ENCODE results near the gene MTUS2. TPM values are rescaled to one million over a fixed set of nuclear protein-coding genes. Genes with fewer than 3 reads are reported as not detected.

MTUS2 gene
- total and polyA plus RNA-seq, 10 of the 15 experiments (the other 5 are each of a cell fraction or from before 2014, with no cell fraction given): under 0.01 to 0.05 (median 0.02) TPM; not detected in 6

DNA sequence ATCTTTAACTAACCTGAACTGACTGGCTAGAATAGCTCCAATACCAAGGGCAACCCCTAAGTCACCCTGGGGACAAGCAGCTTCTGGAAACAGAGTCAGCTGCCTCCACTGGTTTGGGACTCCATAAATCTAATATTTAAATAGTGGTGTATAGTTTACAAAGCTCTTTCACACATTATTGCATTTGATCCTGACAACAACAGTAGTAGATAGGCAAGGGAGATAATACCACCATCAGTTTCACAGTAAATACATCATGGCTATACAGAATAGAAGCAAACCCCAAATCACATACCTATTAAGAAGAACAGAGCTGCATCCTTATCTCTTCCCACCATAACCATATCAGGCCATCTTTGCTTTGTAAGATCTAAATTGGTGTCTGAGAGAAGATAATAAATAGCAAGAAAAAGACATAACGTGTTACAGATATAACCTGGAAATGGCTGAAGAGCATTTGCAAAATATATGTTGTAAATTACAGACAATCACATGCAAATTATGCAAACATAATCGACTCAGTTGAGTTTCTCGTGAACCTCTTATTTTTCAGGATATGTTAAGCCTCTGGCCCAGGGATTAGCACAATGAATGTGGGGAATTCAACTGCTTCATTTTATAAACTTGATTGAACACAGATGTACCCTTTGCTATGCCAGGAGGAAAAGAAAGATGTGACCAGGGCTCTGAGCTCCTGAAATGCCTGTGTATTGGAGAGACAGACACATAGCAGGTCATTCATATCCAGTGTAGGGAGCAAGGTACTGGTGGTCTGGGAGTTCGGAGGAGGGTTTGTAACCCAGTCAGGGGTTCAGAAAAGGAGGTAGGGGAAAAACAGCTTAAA, 632.9 kb downstream of the MTUS2 start:
- no peak overlapping the region for H3K4me2 ChIP-seq (ENCODE audit: control insufficient read depth, insufficient read depth)
- H4K20me1 ChIP-seq (ENCODE audit: control insufficient read depth, insufficient read depth): no peaks in the 10 kb centered on the region
- H3K9me3 ChIP-seq (replicated peaks; ENCODE audit: control insufficient read depth, insufficient read depth, low read length): no peaks in the 10 kb centered on the region
- WGBS (ENCODE audit: insufficient coverage, insufficient replicate concordance, low lambda C conversion rate, missing lambda C conversion rate): 0% methylated on average over 4 of the region's 4 CpGs
- H3K4me3 ChIP-seq: no peak overlapping the region
- H3K27ac ChIP-seq (ENCODE audit: control insufficient read depth, insufficient read depth): no peak overlapping the region
- no peaks in the 10 kb centered on the region for H3K79me2 ChIP-seq (ENCODE audit: control insufficient read depth, insufficient read depth, low read length)
- H2AFZ ChIP-seq (ENCODE audit: control insufficient read depth, low read depth, low read length): no peak overlapping the region
- H3K36me3 ChIP-seq (ENCODE audit: control insufficient read depth in 2 of 2, insufficient read depth in 2 of 2, low read length in 1 of 2): no peaks in the 10 kb centered on the region
- H3K4me1 ChIP-seq (ENCODE audit: control insufficient read depth, insufficient read depth, low read length): peaks cover 3% of the 10 kb centered on the region; the same call in 1 of the 2 replicates
- DNase-seq (ENCODE audit: low read depth, low spot score) (no peak), FAIRE-seq (no peak), ATAC-seq (no peak)
- SMC1A ChIA-PET (ENCODE audit: uncharacterized antibody, unreplicated experiment): interaction anchor here (0.9 to 1.2 kb wide), 2 partner anchors 16 to 19 kb away, joined by 3 read pairs; no protein-coding TSS in a partner anchor
- no TSS peak for BruUV-seq (replicated peaks)
- no peak overlapping the region for H3K9ac ChIP-seq (ENCODE audit: control insufficient read depth, insufficient read depth, low read length)
- POLR2A ChIA-PET: no interaction called here
- in situ Hi-C loops (cut with MboI) (no loop called here), intact Hi-C loops (cut with micrococcal nuclease; ENCODE audit: unreplicated experiment) (no loop called here)
- CTCF ChIA-PET: interaction anchor here (1.4 kb wide), 1 partner anchor 19 kb away, joined by 4 read pairs; no protein-coding TSS in a partner anchor
- no peaks in the 10 kb centered on the region; a peak in 1 of 4 replicates for H3K27me3 ChIP-seq (replicated peaks in 1 of 2; ENCODE audit: control insufficient read depth in 2 of 2, insufficient read depth in 2 of 2, low read length in 1 of 2)
- RAD21 ChIA-PET (ENCODE audit: unreplicated experiment): interaction anchor here (1.1 kb wide), 1 partner anchor 20 kb away, joined by 3 read pairs; no protein-coding TSS in a partner anchor
- TF ChIP-seq HDGF (IDR thresholded peaks at IDR 0.05) (no peak), KLF5 (IDR thresholded peaks at IDR 0.05; ENCODE audit: partially characterized antibody) (no peak), SREBF2 (IDR thresholded peaks at IDR 0.05; ENCODE audit: low read length) (no peak), ZNF274 (IDR thresholded peaks at IDR 0.05; ENCODE audit: insufficient read depth, insufficient read length) (no peak), MEF2A (IDR thresholded peaks at IDR 0.05; ENCODE audit: insufficient read depth, low read depth, low read length) (no peak), SUPT20H (IDR thresholded peaks at IDR 0.05; ENCODE audit: borderline replicate concordance, control insufficient read depth, low read depth, low read length) (no peak), HDAC6 (IDR thresholded peaks at IDR 0.05; ENCODE audit: unreplicated experiment) (no peak), MTA3 (IDR thresholded peaks at IDR 0.05; ENCODE audit: borderline replicate concordance, low read length) (no peak), CEBPB (IDR thresholded peaks at IDR 0.05; ENCODE audit: borderline replicate concordance in 1 of 2, low read depth in 2 of 2, low read length in 2 of 2) (no peak), LARP7 (IDR thresholded peaks at IDR 0.05) (no peak), NRF1 (conservative IDR thresholded peaks at IDR 0.05; ENCODE audit: low read depth, low read length) (no peak)
- TF ChIP-seq, protein P1, sequence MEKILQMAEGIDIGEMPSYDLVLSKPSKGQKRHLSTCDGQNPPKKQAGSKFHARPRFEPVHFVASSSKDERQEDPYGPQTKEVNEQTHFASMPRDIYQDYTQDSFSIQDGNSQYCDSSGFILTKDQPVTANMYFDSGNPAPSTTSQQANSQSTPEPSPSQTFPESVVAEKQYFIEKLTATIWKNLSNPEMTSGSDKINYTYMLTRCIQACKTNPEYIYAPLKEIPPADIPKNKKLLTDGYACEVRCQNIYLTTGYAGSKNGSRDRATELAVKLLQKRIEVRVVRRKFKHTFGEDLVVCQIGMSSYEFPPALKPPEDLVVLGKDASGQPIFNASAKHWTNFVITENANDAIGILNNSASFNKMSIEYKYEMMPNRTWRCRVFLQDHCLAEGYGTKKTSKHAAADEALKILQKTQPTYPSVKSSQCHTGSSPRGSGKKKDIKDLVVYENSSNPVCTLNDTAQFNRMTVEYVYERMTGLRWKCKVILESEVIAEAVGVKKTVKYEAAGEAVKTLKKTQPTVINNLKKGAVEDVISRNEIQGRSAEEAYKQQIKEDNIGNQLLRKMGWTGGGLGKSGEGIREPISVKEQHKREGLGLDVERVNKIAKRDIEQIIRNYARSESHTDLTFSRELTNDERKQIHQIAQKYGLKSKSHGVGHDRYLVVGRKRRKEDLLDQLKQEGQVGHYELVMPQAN (conservative IDR thresholded peaks at IDR 0.05): no peak
- TF ChIP-seq, protein P2, sequence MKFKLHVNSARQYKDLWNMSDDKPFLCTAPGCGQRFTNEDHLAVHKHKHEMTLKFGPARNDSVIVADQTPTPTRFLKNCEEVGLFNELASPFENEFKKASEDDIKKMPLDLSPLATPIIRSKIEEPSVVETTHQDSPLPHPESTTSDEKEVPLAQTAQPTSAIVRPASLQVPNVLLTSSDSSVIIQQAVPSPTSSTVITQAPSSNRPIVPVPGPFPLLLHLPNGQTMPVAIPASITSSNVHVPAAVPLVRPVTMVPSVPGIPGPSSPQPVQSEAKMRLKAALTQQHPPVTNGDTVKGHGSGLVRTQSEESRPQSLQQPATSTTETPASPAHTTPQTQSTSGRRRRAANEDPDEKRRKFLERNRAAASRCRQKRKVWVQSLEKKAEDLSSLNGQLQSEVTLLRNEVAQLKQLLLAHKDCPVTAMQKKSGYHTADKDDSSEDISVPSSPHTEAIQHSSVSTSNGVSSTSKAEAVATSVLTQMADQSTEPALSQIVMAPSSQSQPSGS (IDR thresholded peaks at IDR 0.05; ENCODE audit: low read length): no peak
- TF ChIP-seq, protein P3, sequence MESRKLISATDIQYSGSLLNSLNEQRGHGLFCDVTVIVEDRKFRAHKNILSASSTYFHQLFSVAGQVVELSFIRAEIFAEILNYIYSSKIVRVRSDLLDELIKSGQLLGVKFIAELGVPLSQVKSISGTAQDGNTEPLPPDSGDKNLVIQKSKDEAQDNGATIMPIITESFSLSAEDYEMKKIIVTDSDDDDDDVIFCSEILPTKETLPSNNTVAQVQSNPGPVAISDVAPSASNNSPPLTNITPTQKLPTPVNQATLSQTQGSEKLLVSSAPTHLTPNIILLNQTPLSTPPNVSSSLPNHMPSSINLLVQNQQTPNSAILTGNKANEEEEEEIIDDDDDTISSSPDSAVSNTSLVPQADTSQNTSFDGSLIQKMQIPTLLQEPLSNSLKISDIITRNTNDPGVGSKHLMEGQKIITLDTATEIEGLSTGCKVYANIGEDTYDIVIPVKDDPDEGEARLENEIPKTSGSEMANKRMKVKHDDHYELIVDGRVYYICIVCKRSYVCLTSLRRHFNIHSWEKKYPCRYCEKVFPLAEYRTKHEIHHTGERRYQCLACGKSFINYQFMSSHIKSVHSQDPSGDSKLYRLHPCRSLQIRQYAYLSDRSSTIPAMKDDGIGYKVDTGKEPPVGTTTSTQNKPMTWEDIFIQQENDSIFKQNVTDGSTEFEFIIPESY (IDR thresholded peaks at IDR 0.05): no peak
- TF ChIP-seq, protein P4, sequence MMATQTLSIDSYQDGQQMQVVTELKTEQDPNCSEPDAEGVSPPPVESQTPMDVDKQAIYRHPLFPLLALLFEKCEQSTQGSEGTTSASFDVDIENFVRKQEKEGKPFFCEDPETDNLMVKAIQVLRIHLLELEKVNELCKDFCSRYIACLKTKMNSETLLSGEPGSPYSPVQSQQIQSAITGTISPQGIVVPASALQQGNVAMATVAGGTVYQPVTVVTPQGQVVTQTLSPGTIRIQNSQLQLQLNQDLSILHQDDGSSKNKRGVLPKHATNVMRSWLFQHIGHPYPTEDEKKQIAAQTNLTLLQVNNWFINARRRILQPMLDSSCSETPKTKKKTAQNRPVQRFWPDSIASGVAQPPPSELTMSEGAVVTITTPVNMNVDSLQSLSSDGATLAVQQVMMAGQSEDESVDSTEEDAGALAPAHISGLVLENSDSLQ (IDR thresholded peaks at IDR 0.05): no peak
- TF ChIP-seq, protein P5, sequence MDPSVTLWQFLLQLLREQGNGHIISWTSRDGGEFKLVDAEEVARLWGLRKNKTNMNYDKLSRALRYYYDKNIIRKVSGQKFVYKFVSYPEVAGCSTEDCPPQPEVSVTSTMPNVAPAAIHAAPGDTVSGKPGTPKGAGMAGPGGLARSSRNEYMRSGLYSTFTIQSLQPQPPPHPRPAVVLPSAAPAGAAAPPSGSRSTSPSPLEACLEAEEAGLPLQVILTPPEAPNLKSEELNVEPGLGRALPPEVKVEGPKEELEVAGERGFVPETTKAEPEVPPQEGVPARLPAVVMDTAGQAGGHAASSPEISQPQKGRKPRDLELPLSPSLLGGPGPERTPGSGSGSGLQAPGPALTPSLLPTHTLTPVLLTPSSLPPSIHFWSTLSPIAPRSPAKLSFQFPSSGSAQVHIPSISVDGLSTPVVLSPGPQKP (IDR thresholded peaks at IDR 0.05; ENCODE audit: low read depth, low read length): no peak
